ENCODE data around the gene ADRA2C.

GRCh38 chr4:3790006-3790561 is 23.9 kb downstream of the ADRA2C start:
- TF ChIP-seq CTCF (IDR thresholded peaks at IDR 0.05; ENCODE audit: insufficient read depth, low read length, poor library complexity, severe bottlenecking) (no peak), EZH2phosphoT487 (conservative IDR thresholded peaks at IDR 0.05; ENCODE audit: low read length) (no peak)

All from SU-DHL-6 (cell line).